Trophoblast cell (in vitro differentiated cells and primary cell): ENCODE data around the gene MLN.

Experiments used
- DNase-seq, 2 donors: peaks; one replicate each; pipeline ENCODE4 v3.0.0-alpha.2; 2016
- H2AFZ ChIP-seq: 2 replicates; pipeline ENCODE4 v1.6.1; 2013; ENCODE audit warnings: low read length, moderate library complexity, mild to moderate bottlenecking; ENCODE audit not compliant: insufficient read depth, poor library complexity
- H2AK5ac ChIP-seq: 2 replicates; pipeline ENCODE4 v1.6.1; 2013; ENCODE audit warnings: mild to moderate bottlenecking, low read length
- H2BK120ac ChIP-seq: 2 replicates; pipeline ENCODE4 v1.6.1; 2013; ENCODE audit warnings: low read length, mild to moderate bottlenecking, moderate library complexity; ENCODE audit not compliant: insufficient read depth, poor library complexity
- H2BK12ac ChIP-seq: 2 replicates; pipeline ENCODE4 v1.6.1; 2013; ENCODE audit warnings: mild to moderate bottlenecking, low read length, moderate library complexity
- H2BK5ac ChIP-seq: 2 replicates; pipeline ENCODE4 v1.6.1; 2013; ENCODE audit warnings: low read length, low read depth, moderate library complexity, mild to moderate bottlenecking; ENCODE audit not compliant: poor library complexity
- H3K14ac ChIP-seq: 2 replicates; pipeline ENCODE4 v1.6.1; 2013; ENCODE audit warnings: mild to moderate bottlenecking, low read length
- H3K18ac ChIP-seq: 2 replicates; pipeline ENCODE4 v1.6.1; 2013; ENCODE audit warnings: mild to moderate bottlenecking, low read length
- H3K23ac ChIP-seq: 2 replicates; pipeline ENCODE4 v1.6.1; 2013; ENCODE audit warnings: low read length
- H3K27ac ChIP-seq: 2 replicates; pipeline ENCODE4 v1.5.1; 2013; ENCODE audit warnings: low read depth, mild to moderate bottlenecking, inconsistent platforms, low read length, moderate library complexity
- H3K27me3 ChIP-seq: 2 replicates; pipeline ENCODE4 v1.6.1; 2013; ENCODE audit warnings: inconsistent platforms, mild to moderate bottlenecking, low read length, moderate library complexity; ENCODE audit not compliant: insufficient read depth
- H3K36me3 ChIP-seq, 2 experiments: 1 replicate in 1 of 2; 2 replicates in 1 of 2; pipeline ENCODE4 v1.6.1; 2013; ENCODE audit warnings: low read length in 2 of 2, mild to moderate bottlenecking in 2 of 2, moderate library complexity in 1 of 2; ENCODE audit not compliant: insufficient read depth in 2 of 2, control insufficient read depth in 1 of 2
- H3K4ac ChIP-seq: 2 replicates; pipeline ENCODE4 v1.6.1; 2013; ENCODE audit warnings: low read depth, mild to moderate bottlenecking, low read length, moderate library complexity
- H3K4me1 ChIP-seq, 2 experiments: 1 replicate in 1 of 2; 2 replicates in 1 of 2; pipeline ENCODE4 v1.6.1; 2013; ENCODE audit warnings: low read length in 2 of 2, mild to moderate bottlenecking in 2 of 2, moderate library complexity in 1 of 2; ENCODE audit not compliant: insufficient read depth in 2 of 2, control insufficient read depth in 1 of 2
- H3K4me2 ChIP-seq: 2 replicates; pipeline ENCODE4 v1.6.1; 2013; ENCODE audit warnings: inconsistent platforms, mild to moderate bottlenecking, low read length, moderate library complexity
- H3K4me3 ChIP-seq: 2 replicates; pipeline ENCODE4 v1.5.1; 2013; ENCODE audit warnings: mild to moderate bottlenecking, low read depth, low read length, inconsistent platforms
- H3K79me1 ChIP-seq: one replicate; pipeline ENCODE4 v1.6.1; 2013; ENCODE audit warnings: low read length
- H3K79me2 ChIP-seq: 2 replicates; pipeline ENCODE4 v1.6.1; 2013; ENCODE audit warnings: low read length, mild to moderate bottlenecking; ENCODE audit not compliant: control insufficient read depth, insufficient read depth, poor library complexity
- H3K9ac ChIP-seq: 2 replicates; pipeline ENCODE4 v1.6.1; 2013; ENCODE audit warnings: mild to moderate bottlenecking, low read length
- H3K9me3 ChIP-seq: 2 replicates; pipeline ENCODE4 v1.6.1; 2013; ENCODE audit warnings: low read depth, mild to moderate bottlenecking, control low read depth, inconsistent platforms, low read length; ENCODE audit not compliant: insufficient read depth
- H4K12ac ChIP-seq: 2 replicates; pipeline ENCODE4 v1.6.1; 2013; ENCODE audit warnings: low read depth, mild to moderate bottlenecking, low read length, moderate library complexity
- H4K8ac ChIP-seq: 2 replicates; pipeline ENCODE4 v1.6.1; 2013; ENCODE audit warnings: low read depth, mild to moderate bottlenecking, low read length, moderate library complexity
- H4K91ac ChIP-seq: one replicate; pipeline ENCODE4 v1.6.1; 2013; ENCODE audit warnings: low read depth, mild to moderate bottlenecking, low read length, moderate library complexity
- WGBS: extraction: QIAGEN DNeasy Blood & Tissue Kit; methylation state at CpG from one replicate; pipeline ENCODE4 v1.1.7; 2013; ENCODE audit warnings: missing lambda C conversion rate; ENCODE audit not compliant: insufficient read length, insufficient coverage; ENCODE audit errors: extremely low coverage; 5-methylcytosine and 5-hydroxymethylcytosine counted together

MLN gene

DNA sequence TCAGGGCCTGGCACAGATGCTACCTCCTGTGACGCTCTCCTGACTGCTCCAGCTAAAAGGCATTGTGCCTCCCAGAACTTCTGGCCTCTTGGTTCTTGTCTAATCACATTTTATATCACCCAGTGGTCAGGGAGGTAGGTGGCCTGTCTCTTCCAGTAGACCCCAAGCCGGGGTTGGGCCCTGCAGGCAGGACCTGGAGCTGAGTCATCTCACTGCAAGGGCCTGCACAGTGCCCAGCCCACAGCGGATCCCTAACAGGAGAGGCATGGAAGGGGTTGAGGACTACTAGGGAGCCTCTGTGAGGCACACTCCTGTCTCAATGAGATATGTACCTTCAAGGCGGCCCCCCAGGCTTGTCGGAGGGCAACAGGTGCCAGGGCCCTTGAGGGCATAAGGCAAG is 21.2 kb downstream of the MLN start:
- H3K4ac ChIP-seq = no peak overlapping the region
- no peaks in the 10 kb centered on the region for H3K27me3 ChIP-seq
- H3K18ac ChIP-seq = no peak overlapping the region
- H3K4me2 ChIP-seq = no peak overlapping the region
- H3K9me3 ChIP-seq = peaks cover 1% of the 10 kb centered on the region
- H3K14ac ChIP-seq = no peak overlapping the region
- no peak overlapping the region for H2BK120ac ChIP-seq
- H2AFZ ChIP-seq = no peak overlapping the region
- no peak overlapping the region for H2BK12ac ChIP-seq
- H3K79me2 ChIP-seq = no peaks in the 10 kb centered on the region
- no peak overlapping the region for H3K23ac ChIP-seq
- no peak for DNase-seq
- H2BK5ac ChIP-seq = peak overlapping the region; percentile 6
- H3K9ac ChIP-seq = no peak overlapping the region
- H4K12ac ChIP-seq = no peak overlapping the region
- H3K36me3 ChIP-seq = peaks cover 57 to 64% of the 10 kb centered on the region in 2 experiments
- WGBS = no CpG with 5 or more reads among the region's 5 CpGs
- H3K27ac ChIP-seq = no peak overlapping the region
- H3K4me1 ChIP-seq = peaks cover 21 to 23% of the 10 kb centered on the region in 2 experiments
- no peak overlapping the region for H3K4me3 ChIP-seq
- no peak overlapping the region for H2AK5ac ChIP-seq
- H3K79me1 ChIP-seq = peaks cover 7% of the 10 kb centered on the region
- H4K8ac ChIP-seq = no peak overlapping the region
- no peak overlapping the region for H4K91ac ChIP-seq

DNA sequence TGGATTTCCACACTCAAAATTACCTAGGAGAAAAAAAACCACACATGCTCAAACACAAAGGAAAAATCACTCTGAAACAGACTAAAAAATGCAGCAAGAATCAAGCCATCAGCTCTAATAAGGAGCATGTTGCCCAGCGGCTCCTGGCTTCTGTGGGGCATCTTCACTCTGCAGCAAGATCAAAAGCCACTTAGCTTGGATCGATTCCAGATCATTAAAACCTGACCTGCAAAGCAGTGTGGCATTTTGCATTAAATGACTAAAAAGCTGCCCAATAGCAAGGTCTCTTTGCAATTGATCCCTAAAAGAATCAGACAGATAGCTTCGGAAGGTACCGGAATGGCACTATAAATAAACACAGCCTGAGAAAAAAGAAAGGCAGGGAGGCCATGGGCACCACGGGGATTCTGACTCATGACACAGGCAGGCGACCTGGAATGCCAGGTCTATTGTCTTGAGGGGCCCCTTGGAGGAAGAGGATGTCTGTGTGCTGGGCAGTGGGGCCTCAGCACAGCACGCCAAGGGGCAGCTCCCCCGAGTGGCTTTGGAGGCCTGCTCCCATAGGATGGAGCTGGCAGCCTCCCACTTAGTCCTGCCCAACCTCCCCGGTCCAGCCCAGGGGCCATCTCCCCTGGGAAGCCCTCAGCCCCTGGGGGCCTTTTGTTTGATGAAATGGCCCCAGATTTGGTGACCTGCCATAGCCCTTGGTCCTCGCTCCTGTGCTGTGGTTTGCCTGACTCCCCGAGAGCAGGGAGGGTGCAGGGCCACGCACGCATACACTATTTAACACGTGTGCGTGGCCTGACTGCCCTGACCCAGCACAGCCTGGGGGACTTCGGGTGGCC is 22.4 kb downstream of the MLN start:
- Histone ChIP-seq H3K9ac (no peak overlapping the region), H3K4me3 (no peak overlapping the region), H2BK5ac (peak overlapping the region; percentile 65), H3K9me3 (peaks cover 1% of the 10 kb centered on the region), H2AK5ac (peak overlapping the region; percentile 55), H3K79me1 (peaks cover 7% of the 10 kb centered on the region), H3K23ac (no peak overlapping the region), H3K4ac (no peak overlapping the region), H3K18ac (peak overlapping the region; percentile 53), H4K91ac (peak overlapping the region; percentile 67), H2BK12ac (peak overlapping the region; percentile 5), H3K27ac (peak overlapping the region; percentile 54), H3K4me1 (peaks cover 19 to 21% of the 10 kb centered on the region in 2 experiments), H4K8ac (peak overlapping the region; percentile 45), H3K36me3 (peaks cover 69 to 76% of the 10 kb centered on the region in 2 experiments), H3K14ac (peak overlapping the region; percentile 36), H3K79me2 (no peaks in the 10 kb centered on the region), H4K12ac (no peak overlapping the region), H3K4me2 (peak overlapping the region; percentile 20), H2AFZ (no peak overlapping the region), H3K27me3 (no peaks in the 10 kb centered on the region), H2BK120ac (no peak overlapping the region)
- DNase-seq = no peak
- WGBS = no CpG with 5 or more reads among the region's 16 CpGs

DNA sequence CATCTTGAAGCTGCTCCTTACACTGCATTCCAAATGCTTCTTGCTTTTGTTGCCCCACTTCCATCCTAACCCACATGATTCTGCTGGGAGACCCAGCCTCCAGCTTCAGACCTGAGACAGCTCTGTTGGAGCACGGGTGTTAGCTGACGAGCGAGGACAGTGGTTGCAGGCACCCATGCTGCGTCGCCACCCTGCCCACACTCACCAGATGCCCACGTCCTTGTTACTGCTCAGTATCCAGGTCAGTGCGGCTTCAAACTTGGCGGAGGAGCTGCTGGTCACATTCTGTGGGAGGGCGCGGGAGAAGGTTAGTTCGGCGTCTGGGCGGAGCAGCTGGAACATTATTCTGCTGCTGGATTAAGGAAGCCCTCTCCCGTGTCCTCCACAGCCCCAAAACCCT is 23.9 kb downstream of the MLN start:
- no peak overlapping the region for H3K27ac ChIP-seq
- no peak overlapping the region for H3K23ac ChIP-seq
- H3K27me3 ChIP-seq = no peaks in the 10 kb centered on the region
- peaks cover 7% of the 10 kb centered on the region for H3K79me1 ChIP-seq
- no peak overlapping the region for H3K9ac ChIP-seq
- peaks cover 19 to 21% of the 10 kb centered on the region in 2 experiments for H3K4me1 ChIP-seq
- no peak for DNase-seq
- no peak overlapping the region for H3K4me2 ChIP-seq
- no peak overlapping the region for H3K14ac ChIP-seq
- no peaks in the 10 kb centered on the region for H3K79me2 ChIP-seq
- H3K4ac ChIP-seq = no peak overlapping the region
- no peak overlapping the region for H3K4me3 ChIP-seq
- no peak overlapping the region for H2BK12ac ChIP-seq
- no peak overlapping the region for H3K18ac ChIP-seq
- H3K36me3 ChIP-seq = peaks cover 78 to 84% of the 10 kb centered on the region in 2 experiments
- no peak overlapping the region for H4K91ac ChIP-seq
- no CpG with 5 or more reads among the region's 14 CpGs for WGBS
- H2AFZ ChIP-seq = no peak overlapping the region
- H2AK5ac ChIP-seq = no peak overlapping the region
- H4K8ac ChIP-seq = no peak overlapping the region
- no peak overlapping the region for H4K12ac ChIP-seq
- H2BK5ac ChIP-seq = no peak overlapping the region
- peaks cover 1% of the 10 kb centered on the region for H3K9me3 ChIP-seq
- no peak overlapping the region for H2BK120ac ChIP-seq

DNA sequence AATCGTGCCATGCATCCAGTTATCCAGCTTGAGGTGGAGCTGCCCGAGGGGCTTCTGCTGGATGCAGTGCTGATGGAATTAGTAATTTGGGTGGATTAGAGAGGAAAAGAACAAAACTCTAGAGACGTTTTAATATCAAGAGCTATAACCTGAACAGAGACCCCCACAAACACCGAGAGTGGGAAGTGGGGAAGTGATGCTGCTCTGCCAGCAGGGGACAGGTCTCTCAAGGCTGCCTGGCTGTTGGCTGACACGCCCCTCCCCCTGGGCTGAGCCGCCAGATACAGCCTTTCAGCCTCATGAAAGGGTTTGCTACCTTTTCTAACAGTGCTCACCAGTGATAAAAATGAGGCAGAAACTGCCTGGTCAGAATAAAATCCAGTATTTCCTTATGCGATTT is 24.5 kb downstream of the MLN start:
- Histone ChIP-seq H4K91ac (no peak overlapping the region), H3K4me2 (no peak overlapping the region), H3K79me1 (peaks cover 7% of the 10 kb centered on the region), H3K36me3 (peaks cover 77 to 84% of the 10 kb centered on the region in 2 experiments), H4K12ac (no peak overlapping the region), H3K9ac (no peak overlapping the region), H3K27ac (no peak overlapping the region), H2AFZ (no peak overlapping the region), H3K9me3 (peaks cover 1% of the 10 kb centered on the region), H2BK120ac (no peak overlapping the region), H3K4me1 (peaks cover 19 to 21% of the 10 kb centered on the region in 2 experiments), H4K8ac (no peak overlapping the region), H3K4me3 (no peak overlapping the region), H3K79me2 (no peaks in the 10 kb centered on the region), H2BK5ac (no peak overlapping the region), H2AK5ac (no peak overlapping the region), H3K14ac (no peak overlapping the region), H3K4ac (no peak overlapping the region), H3K27me3 (no peaks in the 10 kb centered on the region), H3K18ac (no peak overlapping the region), H2BK12ac (no peak overlapping the region), H3K23ac (no peak overlapping the region)
- WGBS = no CpG with 5 or more reads among the region's 7 CpGs
- DNase-seq = no peak
